Measurements from ENCODE around the gene XPO6. TPM values are rescaled to one million over a fixed set of nuclear protein-coding genes. Genes with fewer than 3 reads are reported as not detected.
A peak's percentile ranks its signal among the peaks of the same experiment; 100 is the strongest.

XPO6 gene
- total and polyA plus RNA-seq, 8 donors, result 75.7 to 155 (median 80.1) TPM

GRCh38 chr16:28161626-28162025 is 50.1 kb downstream of the XPO6 start:
- DNase-seq (no peak), ATAC-seq (no peak)
- H3K27ac ChIP-seq, result peak overlapping the region in 1 of 2 donors; percentile 92
- TF ChIP-seq CTCF (IDR thresholded peaks at IDR 0.05), result no peak
- no peaks in the 10 kb centered on the region for H3K9me3 ChIP-seq
- intact Hi-C loops (cut with DNase I), result no loop called here
- peaks cover 0 to 17% of the 10 kb centered on the region in 2 donors for H3K36me3 ChIP-seq
- peaks cover 0 to 92% of the 10 kb centered on the region in 2 donors for H3K4me1 ChIP-seq
- H3K4me3 ChIP-seq, result no peak overlapping the region
- H3K27me3 ChIP-seq, result no peaks in the 10 kb centered on the region

GRCh38 chr16:28158136-28158535 is 53.6 kb downstream of the XPO6 start:
- intact Hi-C loops (cut with DNase I), result no loop called here

GRCh38 chr16:28156056-28156680 is 55.6 kb downstream of the XPO6 start:
- Histone ChIP-seq H3K4me1 (peaks cover 0 to 38% of the 10 kb centered on the region in 2 donors), H3K9me3 (no peaks in the 10 kb centered on the region), H3K27me3 (no peaks in the 10 kb centered on the region), H3K36me3 (peaks cover 0 to 51% of the 10 kb centered on the region in 2 donors), H3K27ac (no peak overlapping the region), H3K4me3 (no peak overlapping the region)
- intact Hi-C loops (cut with DNase I), result no loop called here
- ATAC-seq (no peak), DNase-seq (no peak)
- no peak for TF ChIP-seq CTCF (IDR thresholded peaks at IDR 0.05)

More at GRCh38 chr16:28158136-28158535, 53.6 kb downstream of the XPO6 start:
- H3K4me1 ChIP-seq, result peaks cover 0 to 57% of the 10 kb centered on the region in 2 donors
- no peak overlapping the region for H3K4me3 ChIP-seq
- DNase-seq, result peak in 1 of 4 donors; percentile 32
- peaks cover 0 to 31% of the 10 kb centered on the region in 2 donors for H3K36me3 ChIP-seq
- no peak for TF ChIP-seq CTCF (IDR thresholded peaks at IDR 0.05)
- peak; percentile 63 for ATAC-seq
- H3K27ac ChIP-seq, result peak overlapping the region; percentile 74 to 81
- H3K9me3 ChIP-seq, result no peaks in the 10 kb centered on the region
- no peaks in the 10 kb centered on the region for H3K27me3 ChIP-seq

GRCh38 chr16:28155293-28155692 is 56.5 kb downstream of the XPO6 start:
- H3K36me3 ChIP-seq, result peaks cover 0 to 59% of the 10 kb centered on the region in 2 donors
- no peaks in the 10 kb centered on the region for H3K27me3 ChIP-seq
- TF ChIP-seq CTCF (IDR thresholded peaks at IDR 0.05), result no peak
- peaks cover 0 to 29% of the 10 kb centered on the region in 2 donors for H3K4me1 ChIP-seq
- no peak for DNase-seq
- no peak overlapping the region for H3K27ac ChIP-seq
- H3K9me3 ChIP-seq, result no peaks in the 10 kb centered on the region
- intact Hi-C loops (cut with DNase I), result no loop called here
- ATAC-seq, result no peak
- no peak overlapping the region for H3K4me3 ChIP-seq

GRCh38 chr16:28151180-28151579 is 60.6 kb downstream of the XPO6 start:
- H3K4me1 ChIP-seq, result peaks cover 0 to 5% of the 10 kb centered on the region in 2 donors
- no peak for TF ChIP-seq CTCF (IDR thresholded peaks at IDR 0.05)
- H3K27ac ChIP-seq, result no peak overlapping the region
- intact Hi-C loops (cut with DNase I), result no loop called here
- no peak overlapping the region for H3K4me3 ChIP-seq
- DNase-seq, result no peak
- H3K9me3 ChIP-seq, result no peaks in the 10 kb centered on the region
- H3K36me3 ChIP-seq, result peaks cover 0 to 98% of the 10 kb centered on the region in 2 donors
- ATAC-seq, result no peak
- no peaks in the 10 kb centered on the region for H3K27me3 ChIP-seq
